ENCODE measurements around the gene TMEM11. TPM values are rescaled to one million over a fixed set of nuclear protein-coding genes. Genes with fewer than 3 reads are reported as not detected.
A peak's percentile ranks its signal among the peaks of the same experiment; 100 is the strongest.

The TMEM11 gene
- total RNA-seq, 4 donors from 2014 or later, result 70.6 to 131 (median 90.9) TPM

- no peak for TF ChIP-seq POLR2A (IDR thresholded peaks at IDR 0.05)
- no peak for TF ChIP-seq CTCF (IDR thresholded peaks at IDR 0.05 in 4 of 5, conservative IDR thresholded peaks at IDR 0.05 in 1 of 5)
- Histone ChIP-seq H3K4me1 (peaks cover 53 to 55% of the 10 kb centered on the region in 2 donors), H3K4me3 (no peak overlapping the region), H3K36me3 (peaks cover 0 to 4% of the 10 kb centered on the region in 2 donors), H3K27ac (peak overlapping the region; percentile 92 to 98 (median 96)), H3K27me3 (no peaks in the 10 kb centered on the region), H3K9me3 (no peaks in the 10 kb centered on the region)
- in situ Hi-C loops (cut with MboI; ENCODE audit: low sequenced_read_pairs in 4 of 4) (no loop called here), intact Hi-C loops (cut with DNase I; ENCODE audit: low total_unique reads) (no loop called here)
- DNase-seq, result no peak
- no peak for ATAC-seq
Observed at GRCh38 chr17:21174713-21175112, 39.2 kb downstream of the TMEM11 start.

GRCh38 chr17:21174186-21174585 lies 39.8 kb downstream of the TMEM11 start:
- peaks cover 0 to under 1% of the 10 kb centered on the region in 2 donors for H3K36me3 ChIP-seq
- intact Hi-C loops (cut with DNase I; ENCODE audit: low total_unique reads), result no loop called here
- H3K4me3 ChIP-seq, result no peak overlapping the region
- peak; percentile 58 to 77 for DNase-seq
- H3K9me3 ChIP-seq, result no peaks in the 10 kb centered on the region
- TF ChIP-seq CTCF (IDR thresholded peaks at IDR 0.05 in 4 of 5, conservative IDR thresholded peaks at IDR 0.05 in 1 of 5), result no peak
- no peak for TF ChIP-seq POLR2A (IDR thresholded peaks at IDR 0.05)
- H3K27ac ChIP-seq, result peak overlapping the region; percentile 92 to 98 (median 96)
- in situ Hi-C loops (cut with MboI; ENCODE audit: low sequenced_read_pairs in 4 of 4), result no loop called here
- peaks cover 58 to 60% of the 10 kb centered on the region in 2 donors for H3K4me1 ChIP-seq
- no peaks in the 10 kb centered on the region for H3K27me3 ChIP-seq
- ATAC-seq, result peak; percentile 61 to 69

GRCh38 chr17:21173543-21173942 lies 40.4 kb downstream of the TMEM11 start:
- ATAC-seq (peak; percentile 88 to 92), DNase-seq (peak; percentile 77 to 91)
- Histone ChIP-seq H3K27me3 (no peaks in the 10 kb centered on the region), H3K4me1 (peaks cover 64 to 66% of the 10 kb centered on the region in 2 donors), H3K36me3 (no peaks in the 10 kb centered on the region), H3K9me3 (no peaks in the 10 kb centered on the region), H3K4me3 (no peak overlapping the region), H3K27ac (peak overlapping the region; percentile 92 to 98 (median 96))
- no peak for TF ChIP-seq CTCF (IDR thresholded peaks at IDR 0.05 in 4 of 5, conservative IDR thresholded peaks at IDR 0.05 in 1 of 5)
- peak in 1 of 2 donors; percentile 17 for TF ChIP-seq POLR2A (IDR thresholded peaks at IDR 0.05)
- intact Hi-C loops (cut with DNase I; ENCODE audit: low total_unique reads), result loop anchor here (1.0 to 2.0 kb wide), 2 partner anchors 27 to 37 kb away; no protein-coding TSS in a partner anchor
- in situ Hi-C loops (cut with MboI; ENCODE audit: low sequenced_read_pairs in 4 of 4), result no loop called here

GRCh38 chr17:21172846-21173245 lies 41.1 kb downstream of the TMEM11 start:
- no peak for DNase-seq
- in situ Hi-C loops (cut with MboI; ENCODE audit: low sequenced_read_pairs in 4 of 4) (no loop called here), intact Hi-C loops (cut with DNase I; ENCODE audit: low total_unique reads) (loop anchor here (1.0 to 2.0 kb wide), 2 partner anchors 28 to 37 kb away; no protein-coding TSS in a partner anchor)
- TF ChIP-seq POLR2A (IDR thresholded peaks at IDR 0.05) (no peak), CTCF (IDR thresholded peaks at IDR 0.05 in 4 of 5, conservative IDR thresholded peaks at IDR 0.05 in 1 of 5) (no peak)
- peaks cover 71 to 73% of the 10 kb centered on the region in 2 donors for H3K4me1 ChIP-seq
- H3K27ac ChIP-seq, result peak overlapping the region; percentile 92 to 98 (median 96)
- H3K27me3 ChIP-seq, result no peaks in the 10 kb centered on the region
- no peak for ATAC-seq
- no peak overlapping the region for H3K4me3 ChIP-seq
- no peaks in the 10 kb centered on the region for H3K9me3 ChIP-seq
- no peaks in the 10 kb centered on the region for H3K36me3 ChIP-seq
